Left forelimb (tissue), 1 donor: ENCODE data around the gene SIRPB2.
"Not testable (repeated sequence)": the region's sequence is repeated elsewhere in the genome, so short reads cannot be mapped to it uniquely, and the experiment has no call there.

Source experiments
- DNase-seq: peaks from one replicate; pipeline ENCODE4 v3.0.0-alpha.2; 2018; ENCODE audit warnings: low spot score

The SIRPB2 gene

DNA sequence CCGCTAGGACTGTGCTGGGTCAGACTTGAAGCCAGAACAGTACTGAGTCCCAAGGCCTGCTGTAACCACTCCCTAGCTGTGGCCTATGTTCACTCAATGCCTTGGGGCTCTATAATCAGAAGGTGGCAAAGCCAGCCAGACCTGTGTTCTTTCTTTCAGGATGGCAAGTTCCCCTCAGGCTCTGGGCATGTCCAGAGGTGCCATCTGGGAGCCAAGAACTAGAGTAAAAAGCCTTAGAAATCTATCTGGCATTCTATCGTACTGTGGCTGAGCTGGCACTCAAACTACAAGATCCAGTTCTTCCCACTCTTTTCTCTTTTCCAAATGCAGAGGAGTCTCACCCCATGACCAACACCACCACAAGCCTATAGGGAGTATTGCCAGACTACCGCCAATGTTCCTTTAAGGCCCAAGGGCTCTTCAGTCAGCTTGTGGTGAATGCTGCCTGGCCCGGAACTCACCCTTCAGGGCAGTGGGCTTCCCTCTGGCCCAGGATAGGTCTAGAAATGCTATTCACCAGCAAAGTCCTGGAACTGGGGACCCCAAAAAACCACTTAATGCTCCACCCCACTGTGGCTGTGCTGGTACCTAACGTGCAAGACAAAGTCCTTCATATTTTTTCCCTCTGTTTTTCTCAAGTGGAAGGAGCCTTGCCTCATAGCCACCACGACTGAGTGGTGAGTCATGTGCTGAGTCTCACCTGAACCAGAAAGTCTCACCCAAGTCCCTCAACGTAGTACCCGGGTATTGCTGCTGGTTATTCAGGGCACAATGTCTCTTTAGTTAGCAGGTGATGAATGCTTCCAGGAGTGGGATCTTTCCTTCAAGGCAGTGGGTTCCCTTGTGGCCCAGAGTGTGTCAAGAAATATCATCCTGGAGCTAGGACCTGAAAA is 8.6 kb upstream of the SIRPB2 start:
- no peak for DNase-seq

- not testable (repeated sequence) for DNase-seq
Measured at GRCh38 chr20:1497371-1497770, 6.2 kb upstream of the SIRPB2 start.

DNA sequence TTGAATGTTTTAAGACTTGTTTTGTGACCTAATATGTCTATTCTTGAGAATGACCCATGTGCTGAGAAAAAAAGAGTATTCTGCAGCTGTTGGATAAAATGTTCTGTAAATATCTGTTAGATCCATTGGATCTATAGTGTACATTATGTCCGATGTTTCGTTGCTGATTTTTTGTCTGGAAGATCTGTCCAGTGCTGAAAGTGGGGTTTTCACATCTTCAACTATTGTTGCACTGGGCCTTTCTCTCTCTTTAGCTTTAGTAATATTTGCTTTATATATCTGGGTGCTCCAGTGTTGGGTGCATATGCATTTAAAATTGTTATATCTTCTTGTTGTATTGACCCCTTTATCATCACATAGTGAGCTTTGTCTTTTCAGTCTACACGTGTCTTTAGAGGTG is 5.7 kb upstream of the SIRPB2 start:
- DNase-seq = no peak

- DNase-seq = no peak
Measured at GRCh38 chr20:1494436-1494835, 3.2 kb upstream of the SIRPB2 start.

DNA sequence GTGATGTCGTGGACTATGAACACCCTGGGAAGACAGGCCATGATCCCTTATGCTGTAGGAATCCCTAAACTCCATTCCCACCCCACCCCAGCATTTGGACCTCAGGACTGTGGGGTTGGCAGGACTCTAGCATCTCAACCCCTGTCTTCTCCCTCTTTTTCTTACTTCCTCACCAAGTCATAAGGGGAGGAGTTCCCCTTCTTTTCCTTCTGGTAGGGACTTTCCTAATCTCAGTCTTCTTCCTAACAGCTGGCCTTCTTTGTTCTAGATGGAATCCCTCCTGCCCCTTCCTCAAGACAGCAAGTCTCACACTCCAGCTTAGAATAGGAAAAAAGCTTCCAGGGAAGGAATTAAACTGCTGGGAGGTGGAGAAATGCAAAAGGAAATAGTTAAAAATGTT is 2.3 kb upstream of the SIRPB2 start:
- DNase-seq = no peak

GRCh38 chr20:1491860-1492642 is 831 bp upstream of the SIRPB2 start:
- DNase-seq = no peak

DNA sequence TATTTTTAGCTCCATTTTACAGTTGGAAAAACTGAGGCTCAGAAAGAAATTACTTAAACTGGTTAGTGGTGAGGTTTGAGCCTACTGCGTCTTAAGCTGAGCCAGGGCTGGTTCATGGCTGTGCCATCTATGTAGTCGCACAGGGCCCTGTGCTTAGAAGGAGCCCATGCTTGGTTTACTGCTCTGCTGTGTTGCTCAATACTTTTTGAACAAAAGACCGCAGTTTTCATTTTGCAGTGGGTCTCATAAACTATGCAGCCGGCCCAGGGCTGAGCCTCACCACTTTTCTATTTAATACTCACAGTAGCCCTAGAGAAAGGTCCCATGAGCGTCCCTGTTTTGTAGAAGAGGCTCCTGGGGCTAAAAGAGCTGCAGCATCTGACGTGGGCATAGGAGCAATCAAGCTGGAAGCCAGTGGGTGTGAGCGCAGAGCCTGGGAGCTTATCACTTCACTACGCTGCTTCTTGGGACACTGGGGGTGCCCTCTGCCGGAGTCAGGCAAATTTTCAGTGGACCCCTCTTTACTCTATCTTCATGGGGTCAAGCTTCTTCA is 501 bp downstream of the SIRPB2 start:
- DNase-seq = no peak

GRCh38 chr20:1489764-1490436 is 1.3 kb downstream of the SIRPB2 start:
- no peak for DNase-seq

- no peak for DNase-seq
Measured at GRCh38 chr20:1489325-1489724, 1.9 kb downstream of the SIRPB2 start.

- DNase-seq = no peak
Measured at GRCh38 chr20:1486566-1486965, 4.7 kb downstream of the SIRPB2 start.

- no peak for DNase-seq
Measured at GRCh38 chr20:1484438-1485116, 6.6 kb downstream of the SIRPB2 start.

GRCh38 chr20:1479831-1480595 is 11.2 kb downstream of the SIRPB2 start:
- DNase-seq = no peak

GRCh38 chr20:1478566-1478965 is 12.7 kb downstream of the SIRPB2 start:
- DNase-seq = no peak

DNA sequence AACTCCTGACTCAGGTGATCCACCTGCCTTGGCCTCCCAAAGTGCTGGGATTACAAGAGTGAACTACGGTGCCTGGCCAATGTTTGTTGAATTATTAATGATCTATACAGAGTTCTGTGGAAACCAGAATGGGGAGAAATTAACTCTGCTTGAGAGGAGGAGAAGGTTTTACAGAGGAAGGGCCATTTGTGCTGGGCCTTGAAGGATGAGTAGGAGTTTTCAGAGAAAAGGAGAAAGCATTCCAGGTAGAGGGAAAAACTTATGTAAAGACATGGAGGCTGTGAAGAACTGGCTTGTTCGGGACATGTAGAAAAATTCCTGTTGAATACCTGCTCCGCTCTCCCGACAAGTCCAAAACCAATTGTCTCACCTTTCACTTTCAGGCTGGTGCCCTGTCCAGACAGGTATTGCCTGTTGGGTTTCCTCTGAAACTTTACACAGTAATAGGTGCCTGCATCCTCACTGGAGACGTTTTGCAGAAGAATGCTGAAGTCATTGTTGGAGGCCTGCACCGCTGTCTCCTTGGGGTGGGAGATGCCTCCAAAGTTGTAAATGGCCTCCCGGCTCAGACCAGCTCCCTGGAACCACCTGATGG is 13.2 kb downstream of the SIRPB2 start:
- no peak for DNase-seq

- DNase-seq = no peak
Measured at GRCh38 chr20:1474817-1475603, 16.2 kb downstream of the SIRPB2 start.

- DNase-seq = no peak
Measured at GRCh38 chr20:1474325-1474724, 16.9 kb downstream of the SIRPB2 start.

DNA sequence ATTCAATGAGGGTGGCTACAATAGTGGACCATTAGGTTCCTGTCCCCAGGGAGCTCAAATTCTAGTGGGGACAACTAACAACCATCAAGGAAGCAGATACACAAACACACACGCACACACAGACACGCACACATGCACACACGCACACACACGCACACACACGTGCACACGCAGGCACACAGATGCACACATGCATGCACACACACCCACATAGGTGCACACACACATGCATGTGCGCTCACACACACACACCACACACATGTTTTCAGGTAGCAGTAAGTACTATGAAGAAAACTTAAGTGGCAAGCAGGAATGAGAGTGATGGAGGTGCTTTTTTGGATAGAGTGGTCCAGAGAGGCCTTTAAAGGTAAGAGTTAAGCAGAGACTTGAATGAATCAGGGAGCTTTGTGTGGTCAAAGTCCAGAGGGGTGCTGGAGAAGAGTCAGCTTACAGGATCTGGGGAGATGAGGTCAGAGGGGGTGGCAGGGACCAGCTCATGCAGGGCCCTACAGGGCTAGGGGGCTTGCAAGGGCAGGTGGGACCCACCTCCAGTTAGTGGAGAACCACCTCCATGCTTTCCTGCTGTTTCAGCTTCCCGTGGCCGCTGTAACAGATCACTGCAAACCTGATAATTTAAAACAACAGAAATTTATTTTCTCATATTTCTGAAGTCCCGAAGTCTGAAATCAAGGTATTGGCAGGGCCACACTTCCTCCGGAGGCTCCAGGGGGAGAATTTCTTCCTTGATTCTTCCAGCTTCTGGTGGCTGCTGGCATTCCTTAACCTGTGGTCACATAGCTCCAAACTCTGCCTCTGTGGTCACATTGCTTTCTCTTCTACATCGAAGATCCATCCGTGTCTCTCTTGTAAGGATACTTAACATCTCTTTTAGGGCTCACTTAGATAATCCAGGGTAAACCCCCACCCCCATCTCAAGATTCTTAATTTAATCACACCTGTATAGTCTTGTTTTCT is 17.7 kb downstream of the SIRPB2 start:
- no peak for DNase-seq

DNA sequence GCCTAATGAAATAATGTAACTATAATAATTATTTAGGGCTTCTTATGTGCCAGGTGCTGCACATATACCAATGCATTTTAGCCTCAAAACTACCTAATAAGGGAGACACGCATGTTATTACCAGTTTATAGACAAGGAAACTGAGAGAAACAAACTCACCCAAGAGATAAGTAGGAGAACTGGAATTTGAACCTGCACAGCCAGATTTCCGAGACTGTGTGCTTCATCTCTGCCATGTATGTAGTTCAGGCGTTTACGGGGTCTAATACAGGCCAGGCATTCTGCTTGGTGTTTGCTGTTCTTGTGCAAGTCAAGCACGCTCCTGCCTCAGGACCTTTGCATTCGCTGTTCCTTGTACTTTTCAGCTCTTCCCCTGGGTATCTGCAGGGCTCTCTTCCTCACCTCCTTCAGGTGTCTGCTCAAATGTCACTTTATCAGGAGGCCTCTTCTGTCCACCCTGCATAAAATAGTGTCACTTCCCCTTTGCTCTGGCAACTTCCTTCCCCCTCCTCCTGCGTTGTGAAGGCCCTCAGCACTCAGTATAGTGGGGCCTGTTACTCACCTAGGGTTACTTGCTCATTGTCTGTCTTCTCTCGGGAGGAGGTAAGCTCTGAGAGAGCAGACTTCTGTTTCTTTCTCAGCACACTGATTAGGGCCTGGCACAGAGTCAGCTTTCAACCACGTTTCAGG is 18.5 kb downstream of the SIRPB2 start:
- no peak for DNase-seq
